MM.1S (cell line): ENCODE results near the gene ZNF236.

Experiments
- CTCF ChIP-seq: fragments of 300-600 bp; sonication (generic); IDR thresholded peaks from 2 replicates; pipeline ENCODE4 v1.5.1; 2016; ENCODE audit warnings: antibody characterized with exemption, low read length, mixed read lengths
- EZH2 ChIP-seq: fragments of 300-600 bp; sonication (generic); optimal IDR thresholded peaks from 2 replicates; pipeline ENCODE3; 2017; ENCODE audit warnings: low read depth, mild to moderate bottlenecking, antibody characterized with exemption, low read length, mixed read lengths

- TF ChIP-seq CTCF (no peak), EZH2 (no peak)
These were observed 106.0 kb downstream of the ZNF236 start for GRCh38 chr18:76928179-76928868.
